ENCODE data around the gene RIOK3.

Gene RIOK3

GRCh38 chr18:23521907-23522306 is 68.8 kb downstream of the RIOK3 start:
- no peak overlapping the region for H3K27ac ChIP-seq (ENCODE audit: low read length)
- no peaks in the 10 kb centered on the region for H3K27me3 ChIP-seq (ENCODE audit: insufficient read depth, low read length)
- H3K9me3 ChIP-seq (ENCODE audit: insufficient read depth, low read depth, low read length), result no peaks in the 10 kb centered on the region
- H3K9ac ChIP-seq (ENCODE audit: low read depth, low read length), result no peak overlapping the region
- H3K4me1 ChIP-seq (ENCODE audit: insufficient read depth, low read length), result no peaks in the 10 kb centered on the region
- no peak overlapping the region for H3K4me3 ChIP-seq (ENCODE audit: low read length)
- peaks cover 86% of the 10 kb centered on the region for H3K36me3 ChIP-seq (ENCODE audit: insufficient read depth, low read depth, low read length)

- Histone ChIP-seq H3K4me3 (ENCODE audit: low read length) (no peak overlapping the region), H3K27ac (ENCODE audit: low read length) (no peak overlapping the region), H3K36me3 (ENCODE audit: insufficient read depth, low read depth, low read length) (peaks cover 88% of the 10 kb centered on the region), H3K9me3 (ENCODE audit: insufficient read depth, low read depth, low read length) (no peaks in the 10 kb centered on the region), H3K9ac (ENCODE audit: low read depth, low read length) (no peak overlapping the region), H3K4me1 (ENCODE audit: insufficient read depth, low read length) (no peaks in the 10 kb centered on the region), H3K27me3 (ENCODE audit: insufficient read depth, low read length) (no peaks in the 10 kb centered on the region)
Measured at GRCh38 chr18:23523429-23524212, 70.5 kb downstream of the RIOK3 start.

- H3K9me3 ChIP-seq (ENCODE audit: insufficient read depth, low read depth, low read length), result no peaks in the 10 kb centered on the region
- H3K27me3 ChIP-seq (ENCODE audit: insufficient read depth, low read length), result no peaks in the 10 kb centered on the region
- H3K4me3 ChIP-seq (ENCODE audit: low read length), result no peak overlapping the region
- no peak overlapping the region for H3K27ac ChIP-seq (ENCODE audit: low read length)
- H3K9ac ChIP-seq (ENCODE audit: low read depth, low read length), result no peak overlapping the region
- H3K36me3 ChIP-seq (ENCODE audit: insufficient read depth, low read depth, low read length), result peaks cover 88% of the 10 kb centered on the region
- no peaks in the 10 kb centered on the region for H3K4me1 ChIP-seq (ENCODE audit: insufficient read depth, low read length)
Measured at GRCh38 chr18:23524213-23524707, 71.2 kb downstream of the RIOK3 start.

GRCh38 chr18:23526501-23527063 is 73.5 kb downstream of the RIOK3 start:
- H3K9ac ChIP-seq (ENCODE audit: low read depth, low read length), result no peak overlapping the region
- no peak overlapping the region for H3K4me3 ChIP-seq (ENCODE audit: low read length)
- peaks cover 89% of the 10 kb centered on the region for H3K36me3 ChIP-seq (ENCODE audit: insufficient read depth, low read depth, low read length)
- no peak overlapping the region for H3K27ac ChIP-seq (ENCODE audit: low read length)
- H3K9me3 ChIP-seq (ENCODE audit: insufficient read depth, low read depth, low read length), result no peaks in the 10 kb centered on the region
- no peaks in the 10 kb centered on the region; the same call in 1 of the 2 replicates for H3K4me1 ChIP-seq (ENCODE audit: insufficient read depth, low read length)
- H3K27me3 ChIP-seq (ENCODE audit: insufficient read depth, low read length), result no peaks in the 10 kb centered on the region

- H3K4me1 ChIP-seq (ENCODE audit: insufficient read depth, low read length), result no peaks in the 10 kb centered on the region; the same call in 1 of the 2 replicates
- H3K36me3 ChIP-seq (ENCODE audit: insufficient read depth, low read depth, low read length), result peaks cover 89% of the 10 kb centered on the region
- H3K27me3 ChIP-seq (ENCODE audit: insufficient read depth, low read length), result no peaks in the 10 kb centered on the region
- no peak overlapping the region for H3K27ac ChIP-seq (ENCODE audit: low read length)
- no peak overlapping the region for H3K4me3 ChIP-seq (ENCODE audit: low read length)
- no peak overlapping the region for H3K9ac ChIP-seq (ENCODE audit: low read depth, low read length)
- no peaks in the 10 kb centered on the region for H3K9me3 ChIP-seq (ENCODE audit: insufficient read depth, low read depth, low read length)
Measured at GRCh38 chr18:23528580-23529472, 75.7 kb downstream of the RIOK3 start.

GRCh38 chr18:23529604-23530003 is 76.5 kb downstream of the RIOK3 start:
- Histone ChIP-seq H3K4me1 (ENCODE audit: insufficient read depth, low read length) (no peaks in the 10 kb centered on the region; the same call in 1 of the 2 replicates), H3K27me3 (ENCODE audit: insufficient read depth, low read length) (no peaks in the 10 kb centered on the region), H3K36me3 (ENCODE audit: insufficient read depth, low read depth, low read length) (peaks cover 92% of the 10 kb centered on the region), H3K27ac (ENCODE audit: low read length) (no peak overlapping the region), H3K9me3 (ENCODE audit: insufficient read depth, low read depth, low read length) (no peaks in the 10 kb centered on the region), H3K9ac (ENCODE audit: low read depth, low read length) (no peak overlapping the region), H3K4me3 (ENCODE audit: low read length) (no peak overlapping the region)

GRCh38 chr18:23530195-23530594 is 77.1 kb downstream of the RIOK3 start:
- no peaks in the 10 kb centered on the region; the same call in 1 of the 2 replicates for H3K4me1 ChIP-seq (ENCODE audit: insufficient read depth, low read length)
- H3K9me3 ChIP-seq (ENCODE audit: insufficient read depth, low read depth, low read length), result no peaks in the 10 kb centered on the region
- no peaks in the 10 kb centered on the region for H3K27me3 ChIP-seq (ENCODE audit: insufficient read depth, low read length)
- no peak overlapping the region for H3K27ac ChIP-seq (ENCODE audit: low read length)
- peaks cover 98% of the 10 kb centered on the region for H3K36me3 ChIP-seq (ENCODE audit: insufficient read depth, low read depth, low read length)
- no peak overlapping the region for H3K9ac ChIP-seq (ENCODE audit: low read depth, low read length)
- H3K4me3 ChIP-seq (ENCODE audit: low read length), result no peak overlapping the region

GRCh38 chr18:23531912-23532311 is 78.8 kb downstream of the RIOK3 start:
- H3K4me1 ChIP-seq (ENCODE audit: insufficient read depth, low read length), result no peaks in the 10 kb centered on the region; the same call in 1 of the 2 replicates
- no peaks in the 10 kb centered on the region for H3K9me3 ChIP-seq (ENCODE audit: insufficient read depth, low read depth, low read length)
- no peak overlapping the region for H3K9ac ChIP-seq (ENCODE audit: low read depth, low read length)
- H3K27ac ChIP-seq (ENCODE audit: low read length), result no peak overlapping the region
- H3K4me3 ChIP-seq (ENCODE audit: low read length), result no peak overlapping the region
- no peaks in the 10 kb centered on the region for H3K27me3 ChIP-seq (ENCODE audit: insufficient read depth, low read length)
- peaks cover 100% of the 10 kb centered on the region for H3K36me3 ChIP-seq (ENCODE audit: insufficient read depth, low read depth, low read length)
